ENCODE measurements around the gene DRC1.

DRC1 gene

GRCh38 chr2:26493566-26493965, 91.8 kb downstream of the DRC1 start:
- no peak for DNase-seq (ENCODE audit: low spot score)

DNA sequence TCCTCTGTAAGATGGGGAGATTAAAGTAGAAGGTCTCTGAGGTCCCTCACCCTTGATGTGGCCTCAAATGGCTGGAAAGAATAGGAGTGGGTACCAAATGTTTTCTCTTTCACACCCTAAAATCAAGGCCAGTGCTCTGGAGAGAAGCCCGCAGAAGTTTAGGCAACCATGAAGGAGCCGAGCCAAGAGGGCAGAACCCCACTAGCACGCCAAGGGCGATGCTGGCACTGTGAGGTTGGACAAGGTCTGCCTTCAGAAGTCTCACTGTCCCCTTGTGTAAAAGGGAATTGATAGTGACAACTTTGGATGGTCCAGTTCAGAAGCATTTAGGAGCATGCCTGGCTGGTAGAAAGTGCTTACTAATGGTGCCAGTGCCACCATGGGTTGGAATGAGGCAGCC, 92.5 kb downstream of the DRC1 start:
- DNase-seq (ENCODE audit: low spot score), result no peak

DNA sequence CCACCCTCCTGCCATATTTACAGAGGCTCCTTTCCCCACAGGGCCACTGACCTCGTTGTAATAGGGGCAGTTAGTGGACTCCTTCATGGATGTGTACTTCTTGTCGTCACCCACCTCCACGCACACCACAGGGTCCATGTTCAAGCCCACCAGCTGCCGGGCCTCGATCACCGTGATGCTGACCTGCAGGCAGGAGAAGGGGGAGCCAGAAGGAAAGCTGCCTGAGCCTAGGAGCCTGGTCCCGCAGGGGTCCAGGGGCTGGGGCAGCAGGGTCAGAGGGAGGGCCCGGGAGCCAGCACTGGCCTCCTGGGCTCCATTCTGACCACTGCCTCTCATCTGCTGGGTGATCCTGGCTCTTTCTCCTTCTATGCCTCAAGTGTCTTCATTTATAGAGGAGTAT, 93.2 kb downstream of the DRC1 start:
- DNase-seq (ENCODE audit: low spot score), result no peak

DNA sequence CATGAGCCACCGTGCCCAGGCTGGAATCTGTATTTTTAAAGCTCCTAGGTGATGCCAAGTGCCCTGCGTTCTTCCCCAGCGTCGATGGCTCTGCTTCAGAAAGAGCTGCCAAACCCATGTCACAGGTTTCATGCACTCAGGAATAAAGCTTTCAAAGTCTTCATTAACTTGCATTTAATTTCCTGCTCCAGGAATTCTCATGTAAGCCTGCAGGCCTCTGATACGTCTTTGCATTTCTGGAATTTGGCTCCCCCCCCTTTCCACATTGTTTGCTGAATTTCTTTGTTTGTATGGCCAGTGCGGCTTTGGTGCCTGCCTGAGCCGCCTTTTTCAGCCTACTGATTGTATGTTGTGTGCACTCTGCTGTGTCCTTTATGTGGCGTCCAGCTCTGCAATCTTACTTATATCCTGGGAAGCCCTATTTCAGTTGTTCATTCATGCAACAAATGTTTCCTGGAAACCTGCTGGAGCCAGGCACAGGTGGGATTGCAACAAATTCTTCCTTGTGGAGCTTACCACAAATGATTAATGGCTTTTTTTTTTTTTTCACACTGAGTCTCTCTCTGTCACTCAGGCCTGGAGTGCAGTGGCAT, 94.1 kb downstream of the DRC1 start:
- DNase-seq (ENCODE audit: low spot score), result no peak

DNA sequence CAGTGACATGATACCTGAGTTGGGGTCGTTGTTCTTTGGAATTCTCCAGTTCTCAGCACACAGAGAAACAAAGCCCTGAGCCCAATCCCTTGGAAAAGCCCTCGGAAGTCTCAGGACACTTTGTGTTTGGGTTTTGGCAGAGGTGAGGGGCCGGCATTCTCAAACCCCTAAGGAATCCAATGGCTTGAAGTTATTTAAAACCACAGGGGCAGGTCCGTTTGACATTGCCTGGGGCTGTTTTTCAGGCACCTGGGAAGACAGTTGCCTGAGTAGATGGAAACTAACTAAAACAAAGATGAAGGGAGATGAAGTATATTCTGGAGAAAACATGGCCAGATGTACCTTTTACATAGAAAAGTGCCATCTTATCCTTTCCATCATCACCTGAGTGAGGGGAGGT, 98.7 kb downstream of the DRC1 start:
- no peak for DNase-seq (ENCODE audit: low spot score)

DNA sequence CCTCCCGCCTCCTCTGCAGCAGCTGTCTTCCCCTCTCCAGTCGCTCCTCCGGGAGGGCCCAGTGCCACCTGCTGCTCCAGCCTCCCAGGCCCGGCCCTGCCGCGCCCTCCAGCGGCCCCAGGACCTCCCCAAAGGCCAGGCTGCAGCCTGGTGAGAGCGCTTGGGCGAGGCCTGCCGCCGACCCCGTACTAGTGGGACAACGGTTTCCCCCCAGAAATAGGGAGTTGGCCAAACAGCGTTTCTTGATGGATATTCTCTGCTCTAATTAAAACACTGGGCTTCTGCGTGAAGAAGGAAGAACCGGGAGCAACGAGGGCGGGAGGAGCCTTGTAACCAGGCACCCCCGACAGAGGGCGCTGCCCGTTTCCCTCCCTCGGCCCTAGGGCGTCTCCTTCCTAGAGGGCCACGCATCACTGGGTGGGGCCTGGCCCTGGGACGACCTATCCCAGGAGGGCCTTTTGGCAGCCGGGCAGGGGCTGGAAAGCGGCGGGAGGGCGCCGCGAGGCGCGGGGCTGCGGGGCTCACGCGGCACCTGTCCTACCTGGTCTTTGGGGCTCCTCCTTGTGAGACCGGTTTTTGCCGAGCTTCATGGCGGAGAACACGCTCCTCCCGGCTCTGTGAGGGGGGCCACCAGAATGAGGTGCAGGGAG, 101.6 kb downstream of the DRC1 start:
- DNase-seq (ENCODE audit: low spot score), result peak; percentile 73

GRCh38 chr2:26504002-26504401, 102.3 kb downstream of the DRC1 start:
- DNase-seq (ENCODE audit: low spot score), result no peak

DNA sequence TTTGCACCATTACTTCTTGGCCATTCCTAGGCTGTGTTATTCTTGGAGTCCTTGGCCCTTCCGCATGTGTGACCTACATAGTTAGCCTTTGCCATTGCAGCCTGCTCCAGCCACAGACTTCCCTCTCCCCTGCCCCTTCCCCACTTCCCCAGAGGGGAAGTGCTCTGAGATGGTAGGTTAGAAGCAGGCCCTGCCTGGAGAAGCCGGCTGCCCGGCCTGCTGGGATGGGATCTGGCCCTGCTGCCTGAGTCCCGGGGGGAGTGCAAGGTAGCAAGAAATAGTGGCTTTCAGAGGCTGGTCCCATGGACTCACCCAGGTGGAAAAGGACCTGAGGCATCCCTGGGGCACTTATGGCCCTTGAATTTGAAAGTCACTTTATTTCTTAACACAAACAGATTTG, 104.6 kb downstream of the DRC1 start:
- DNase-seq (ENCODE audit: low spot score), result no peak
